22Rv1 (cell line): ENCODE data around the gene TUFT1.
"Not testable (repeated sequence)": the region's sequence is repeated elsewhere in the genome, so short reads cannot be mapped to it uniquely, and the experiment has no call there.

ENCODE experiments used
- H3K27ac ChIP-seq: fragments of 450-650 bp; 2 replicates; pipeline ENCODE4 v1.5.1; 2017
- ZFX ChIP-seq: fragments of 450-650 bp; IDR thresholded peaks from 2 replicates; pipeline ENCODE4 v1.6.1; 2017; ENCODE audit warnings: antibody characterized with exemption, borderline replicate concordance
- TF ChIP-seq, protein P1 (sequence below): fragments of 450-650 bp; IDR thresholded peaks from 2 replicates; pipeline ENCODE4 v1.5.1; 2017; ENCODE audit warnings: mild to moderate bottlenecking

TUFT1 gene

DNA sequence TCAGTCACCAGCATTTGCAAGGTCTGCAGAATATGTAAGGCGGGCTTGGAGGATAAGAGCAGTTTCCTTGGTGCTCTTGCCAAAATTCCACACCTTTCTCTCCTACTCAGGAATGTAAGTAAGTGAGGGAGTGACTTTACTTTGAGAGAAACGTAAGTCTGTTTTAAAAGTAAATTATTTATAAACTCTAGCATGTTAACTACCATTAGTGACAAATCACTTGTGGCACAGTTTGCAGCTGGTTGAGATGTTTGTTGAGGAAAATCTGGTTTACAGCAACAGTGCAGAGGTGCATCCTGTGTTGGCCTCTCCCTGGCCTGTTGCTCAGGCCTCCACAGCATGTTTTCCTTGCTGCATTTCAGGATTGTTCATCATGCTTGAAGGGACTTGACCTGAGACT is 20.4 kb upstream of the TUFT1 start:
- TF ChIP-seq ZFX, result no peak
- TF ChIP-seq, protein P1, sequence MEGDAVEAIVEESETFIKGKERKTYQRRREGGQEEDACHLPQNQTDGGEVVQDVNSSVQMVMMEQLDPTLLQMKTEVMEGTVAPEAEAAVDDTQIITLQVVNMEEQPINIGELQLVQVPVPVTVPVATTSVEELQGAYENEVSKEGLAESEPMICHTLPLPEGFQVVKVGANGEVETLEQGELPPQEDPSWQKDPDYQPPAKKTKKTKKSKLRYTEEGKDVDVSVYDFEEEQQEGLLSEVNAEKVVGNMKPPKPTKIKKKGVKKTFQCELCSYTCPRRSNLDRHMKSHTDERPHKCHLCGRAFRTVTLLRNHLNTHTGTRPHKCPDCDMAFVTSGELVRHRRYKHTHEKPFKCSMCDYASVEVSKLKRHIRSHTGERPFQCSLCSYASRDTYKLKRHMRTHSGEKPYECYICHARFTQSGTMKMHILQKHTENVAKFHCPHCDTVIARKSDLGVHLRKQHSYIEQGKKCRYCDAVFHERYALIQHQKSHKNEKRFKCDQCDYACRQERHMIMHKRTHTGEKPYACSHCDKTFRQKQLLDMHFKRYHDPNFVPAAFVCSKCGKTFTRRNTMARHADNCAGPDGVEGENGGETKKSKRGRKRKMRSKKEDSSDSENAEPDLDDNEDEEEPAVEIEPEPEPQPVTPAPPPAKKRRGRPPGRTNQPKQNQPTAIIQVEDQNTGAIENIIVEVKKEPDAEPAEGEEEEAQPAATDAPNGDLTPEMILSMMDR, result no peak
- H3K27ac ChIP-seq, result no peak overlapping the region

DNA sequence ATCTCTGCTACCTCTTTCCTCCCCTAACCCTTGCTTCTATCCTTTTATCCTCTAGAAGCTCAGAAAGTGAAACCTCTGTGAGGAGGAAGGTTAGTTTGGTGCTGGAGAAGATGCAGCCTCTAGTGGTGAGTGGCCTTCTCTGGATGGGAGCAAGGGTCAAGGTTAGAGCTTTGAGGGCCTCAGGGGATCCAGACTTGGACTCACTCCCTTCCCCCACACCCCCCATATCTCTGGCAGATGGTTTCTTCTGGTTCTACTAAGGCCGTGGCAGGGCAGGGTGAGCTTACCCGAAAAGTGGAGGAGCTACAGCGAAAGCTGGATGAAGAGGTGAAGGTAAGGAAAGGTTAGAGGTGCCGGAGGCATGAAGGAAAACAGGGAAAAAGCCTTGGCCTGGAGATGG is 19.8 kb upstream of the TUFT1 start:
- TF ChIP-seq, protein P1, result no peak
- no peak for TF ChIP-seq ZFX
- H3K27ac ChIP-seq, result no peak overlapping the region

DNA sequence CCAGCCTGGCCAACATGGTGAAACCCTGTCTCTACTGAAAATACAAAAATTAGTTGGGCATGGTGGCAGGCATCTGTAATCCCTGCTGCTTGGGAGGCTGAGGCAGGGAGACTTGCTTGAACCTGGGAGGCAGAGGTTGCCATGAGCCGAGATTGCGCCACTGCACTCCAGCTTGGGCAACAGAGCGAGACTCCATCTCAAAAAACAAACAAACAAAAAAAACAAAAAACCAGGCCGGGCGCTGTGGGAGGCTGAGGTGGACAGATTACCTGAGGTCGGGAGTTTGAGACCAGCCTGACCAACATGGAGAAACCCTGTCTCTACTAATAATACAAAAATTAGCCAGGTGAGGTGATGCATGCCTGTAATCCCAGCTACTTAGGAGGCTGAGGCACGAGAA is 17.7 kb upstream of the TUFT1 start:
- H3K27ac ChIP-seq, result not testable (repeated sequence)

DNA sequence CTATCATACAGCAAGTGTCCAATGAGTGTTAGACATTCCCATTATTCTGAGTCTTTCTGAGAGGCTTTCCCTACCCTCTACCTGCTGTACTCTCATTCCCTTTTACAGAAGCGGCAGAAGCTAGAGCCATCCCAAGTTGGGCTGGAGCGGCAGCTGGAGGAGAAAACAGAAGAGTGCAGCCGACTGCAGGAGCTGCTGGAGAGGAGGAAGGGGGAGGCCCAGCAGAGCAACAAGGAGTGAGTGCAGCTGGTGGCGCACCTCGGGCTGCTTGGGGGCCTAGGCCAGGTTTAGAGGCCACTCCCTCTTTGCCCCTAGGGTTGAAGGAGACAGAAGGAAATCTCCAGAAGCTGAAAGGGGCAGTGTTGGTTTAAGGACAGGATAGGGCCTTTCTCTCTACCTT is 16.8 kb upstream of the TUFT1 start:
- H3K27ac ChIP-seq, result no peak overlapping the region

DNA sequence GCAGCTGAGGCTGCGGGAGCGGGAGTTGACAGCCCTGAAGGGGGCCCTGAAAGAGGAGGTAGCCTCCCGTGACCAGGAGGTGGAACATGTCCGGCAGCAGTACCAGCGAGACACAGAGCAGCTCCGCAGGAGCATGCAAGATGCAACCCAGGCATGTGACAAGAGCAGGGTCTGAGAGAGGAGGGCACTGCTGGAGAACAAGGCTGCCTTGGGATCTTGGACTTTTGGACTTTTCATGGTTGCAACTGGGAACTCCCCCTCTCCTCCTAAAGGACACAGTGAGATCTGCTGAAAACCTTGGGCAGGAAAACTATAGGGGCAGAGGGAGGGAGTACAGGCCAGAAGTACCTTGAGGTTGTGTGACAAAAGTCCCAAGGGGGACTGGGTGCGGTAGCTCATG is 15.4 kb upstream of the TUFT1 start:
- TF ChIP-seq, protein P1, result no peak
- no peak for TF ChIP-seq ZFX
- H3K27ac ChIP-seq, result no peak overlapping the region

More for the DNA sequence above, 16.8 kb upstream of the TUFT1 start:
- TF ChIP-seq ZFX, result no peak
- TF ChIP-seq, protein P1, result no peak

DNA sequence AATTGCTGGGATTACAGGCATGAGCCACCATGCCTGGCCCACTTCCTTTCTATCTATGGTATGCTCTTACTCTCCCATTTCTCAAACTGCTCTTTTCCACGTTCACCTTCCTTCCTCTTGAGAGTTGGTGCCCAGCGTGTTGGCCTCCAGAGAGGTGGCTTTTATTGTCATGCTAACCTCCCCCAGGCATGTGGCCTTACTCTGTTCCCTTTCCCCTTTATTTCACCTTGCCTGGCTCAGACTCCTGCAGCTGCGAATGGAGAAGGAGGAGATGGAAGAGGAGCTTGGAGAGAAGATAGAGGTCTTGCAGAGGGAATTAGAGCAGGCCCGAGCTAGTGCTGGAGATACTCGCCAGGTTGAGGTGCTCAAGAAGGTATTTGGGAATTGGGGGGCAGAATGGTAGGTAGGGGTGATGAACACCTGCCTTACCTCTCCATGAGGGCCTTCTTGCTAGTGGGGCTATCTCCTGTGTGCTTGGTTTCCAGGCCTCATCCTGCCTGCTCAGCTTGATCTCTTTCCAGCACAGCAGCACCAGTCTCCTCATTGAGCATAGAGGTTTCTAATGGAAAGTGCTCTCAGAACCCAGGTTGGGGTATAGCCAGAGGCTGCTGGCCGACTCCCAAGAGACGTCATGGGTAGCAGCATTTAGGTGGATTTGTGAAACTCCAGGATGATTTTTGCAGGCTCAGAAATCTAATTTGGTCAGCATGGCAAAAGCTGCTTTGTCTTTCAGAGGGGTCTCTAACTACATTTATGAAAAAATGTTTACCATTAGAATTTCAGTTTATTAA is 13.2 kb upstream of the TUFT1 start:
- no peak overlapping the region for H3K27ac ChIP-seq
- TF ChIP-seq, protein P1, result no peak
- TF ChIP-seq ZFX, result no peak

DNA sequence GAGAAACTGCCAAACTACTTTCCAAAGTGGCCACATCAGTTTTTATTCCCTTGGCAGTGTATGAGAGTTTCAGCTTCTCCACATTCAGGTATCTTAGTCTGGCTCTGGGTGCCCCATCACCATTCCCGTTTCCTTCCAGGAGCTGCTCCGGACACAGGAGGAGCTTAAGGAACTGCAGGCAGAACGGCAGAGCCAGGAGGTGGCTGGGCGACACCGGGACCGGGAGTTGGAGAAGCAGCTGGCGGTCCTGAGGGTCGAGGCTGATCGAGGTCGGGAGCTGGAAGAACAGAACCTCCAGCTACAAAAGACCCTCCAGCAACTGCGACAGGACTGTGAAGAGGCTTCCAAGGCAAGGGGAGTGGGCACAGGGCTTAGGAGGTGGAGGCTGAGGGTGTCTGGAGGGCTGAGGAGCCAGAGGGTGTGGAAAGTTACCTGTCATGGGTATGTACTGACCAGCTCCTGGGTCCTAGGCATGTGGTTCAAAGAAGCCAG is 10.9 kb upstream of the TUFT1 start:
- no peak for TF ChIP-seq ZFX
- TF ChIP-seq, protein P1, result no peak
- no peak overlapping the region for H3K27ac ChIP-seq

DNA sequence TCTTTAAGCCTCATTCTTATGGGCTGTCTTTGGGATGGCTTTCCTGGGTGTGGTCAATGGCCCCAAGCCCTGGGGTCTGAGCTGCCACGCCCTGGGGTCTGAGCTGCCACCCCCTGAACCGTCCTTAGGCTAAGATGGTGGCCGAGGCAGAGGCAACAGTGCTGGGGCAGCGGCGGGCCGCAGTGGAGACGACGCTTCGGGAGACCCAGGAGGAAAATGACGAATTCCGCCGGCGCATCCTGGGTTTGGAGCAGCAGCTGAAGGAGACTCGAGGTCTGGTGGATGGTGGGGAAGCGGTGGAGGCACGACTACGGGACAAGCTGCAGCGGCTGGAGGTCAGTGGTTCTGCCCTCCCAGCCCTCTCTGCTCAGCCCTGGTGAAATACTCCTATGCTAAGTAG is 10.3 kb upstream of the TUFT1 start:
- TF ChIP-seq ZFX, result no peak
- TF ChIP-seq, protein P1, result no peak
- H3K27ac ChIP-seq, result no peak overlapping the region
